CMK (cell line): ENCODE measurements around the gene MAP3K10.

ENCODE experiments used
- DNase-seq: peaks from one replicate; pipeline ENCODE4 v3.0.0-alpha.2; 2010; ENCODE audit warnings: low read depth

MAP3K10 gene

GRCh38 chr19:40174092-40174491 lies 17.1 kb upstream of the MAP3K10 start:
- DNase-seq: no peak

DNA sequence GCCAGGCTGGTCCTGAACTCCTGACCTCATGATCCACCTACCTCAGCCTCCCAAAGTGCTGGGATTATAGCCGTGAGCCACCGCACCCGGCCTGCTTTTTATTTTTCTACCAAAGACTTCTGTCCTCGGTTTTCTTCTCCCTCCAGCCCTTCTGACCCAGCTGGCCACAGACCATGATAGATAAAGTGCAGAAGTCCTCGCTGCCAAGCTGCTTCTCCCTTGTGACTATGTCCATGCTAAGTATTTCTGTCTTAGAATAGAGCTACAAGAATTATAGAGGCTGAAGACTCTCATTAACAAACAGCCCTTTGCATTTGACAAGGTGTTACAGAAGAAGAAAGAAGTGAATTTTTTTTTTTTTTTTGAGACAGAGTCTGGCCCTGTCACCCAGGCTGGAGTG lies 15.4 kb upstream of the MAP3K10 start:
- no peak for DNase-seq

DNA sequence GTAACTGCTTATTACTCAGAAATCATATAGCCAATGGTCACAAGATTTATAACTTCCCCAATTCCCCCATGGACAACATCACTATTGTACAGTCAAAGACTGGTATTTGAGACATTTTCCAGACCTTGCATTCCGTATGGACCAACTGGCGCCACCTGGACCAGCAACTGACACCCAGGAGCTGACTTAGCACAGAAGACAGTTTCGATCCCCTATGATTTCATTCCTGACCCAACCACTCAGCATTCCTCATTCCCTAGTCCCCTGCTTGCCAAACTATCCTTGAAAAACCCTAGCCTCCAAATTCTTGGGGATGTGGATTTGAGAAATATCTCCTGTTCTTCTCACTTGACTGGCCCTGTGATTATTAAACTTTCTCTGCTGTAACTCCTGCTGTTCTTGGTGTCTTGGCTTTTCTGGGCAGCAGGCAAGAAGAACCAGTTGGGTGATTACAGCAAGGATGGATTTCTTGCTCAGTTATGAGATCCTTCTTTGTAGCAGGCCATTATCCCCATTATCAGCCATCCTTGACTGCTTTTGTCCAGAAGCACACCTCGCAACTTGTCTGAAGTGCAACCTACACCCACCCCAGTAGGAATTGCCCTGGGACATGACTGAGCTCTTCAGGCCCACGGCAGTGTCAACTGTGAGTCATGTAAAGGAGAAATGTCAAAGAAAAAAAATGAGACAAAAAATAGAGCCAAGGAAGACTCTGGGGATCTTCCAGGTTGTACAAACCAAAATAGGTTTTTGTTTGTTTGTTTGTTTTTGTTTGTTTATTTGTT lies 13.7 kb upstream of the MAP3K10 start:
- no peak for DNase-seq

DNA sequence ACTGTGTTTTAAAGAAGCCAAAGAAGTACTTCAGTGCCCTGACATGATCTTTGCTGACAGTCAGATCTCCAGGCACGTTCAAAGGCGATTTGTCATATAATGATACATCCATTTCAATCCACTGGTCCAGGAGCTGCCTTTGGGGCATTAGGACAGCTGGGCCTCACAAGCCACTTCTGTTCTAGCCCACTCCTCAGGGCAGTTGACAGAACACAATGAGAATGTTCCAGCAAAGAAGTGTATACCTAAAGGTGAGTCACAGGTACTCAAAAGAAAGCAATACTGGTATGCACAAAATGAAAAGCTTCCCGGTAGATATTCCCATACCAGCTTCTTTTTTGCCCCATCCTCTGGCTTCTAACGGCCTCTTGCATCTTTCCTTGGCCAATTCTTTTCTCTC lies 12.5 kb upstream of the MAP3K10 start:
- no peak for DNase-seq

- no peak for DNase-seq
These were observed 7.0 kb upstream of the MAP3K10 start for GRCh38 chr19:40184273-40184672.

DNA sequence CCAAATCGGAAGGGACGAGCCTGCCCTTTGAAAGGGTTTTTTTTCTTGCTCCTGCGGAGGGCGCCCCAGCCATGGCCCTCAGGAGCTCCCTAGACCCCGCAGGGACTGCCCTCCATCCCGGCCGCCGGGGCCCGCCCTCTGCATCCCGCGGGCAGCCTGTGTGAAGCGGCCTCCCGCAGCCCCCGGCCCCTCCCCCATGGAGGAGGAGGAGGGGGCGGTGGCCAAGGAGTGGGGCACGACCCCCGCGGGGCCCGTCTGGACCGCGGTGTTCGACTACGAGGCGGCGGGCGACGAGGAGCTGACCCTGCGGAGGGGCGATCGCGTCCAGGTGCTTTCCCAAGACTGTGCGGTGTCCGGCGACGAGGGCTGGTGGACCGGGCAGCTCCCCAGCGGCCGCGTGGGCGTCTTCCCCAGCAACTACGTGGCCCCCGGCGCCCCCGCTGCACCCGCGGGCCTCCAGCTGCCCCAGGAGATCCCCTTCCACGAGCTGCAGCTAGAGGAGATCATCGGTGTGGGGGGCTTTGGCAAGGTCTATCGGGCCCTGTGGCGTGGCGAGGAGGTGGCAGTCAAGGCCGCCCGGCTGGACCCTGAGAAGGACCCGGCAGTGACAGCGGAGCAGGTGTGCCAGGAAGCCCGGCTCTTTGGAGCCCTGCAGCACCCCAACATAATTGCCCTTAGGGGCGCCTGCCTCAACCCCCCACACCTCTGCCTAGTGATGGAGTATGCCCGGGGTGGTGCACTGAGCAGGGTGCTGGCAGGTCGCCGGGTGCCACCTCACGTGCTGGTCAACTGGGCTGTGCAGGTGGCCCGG lies 815 bp downstream of the MAP3K10 start:
- DNase-seq: peak; percentile 59

DNA sequence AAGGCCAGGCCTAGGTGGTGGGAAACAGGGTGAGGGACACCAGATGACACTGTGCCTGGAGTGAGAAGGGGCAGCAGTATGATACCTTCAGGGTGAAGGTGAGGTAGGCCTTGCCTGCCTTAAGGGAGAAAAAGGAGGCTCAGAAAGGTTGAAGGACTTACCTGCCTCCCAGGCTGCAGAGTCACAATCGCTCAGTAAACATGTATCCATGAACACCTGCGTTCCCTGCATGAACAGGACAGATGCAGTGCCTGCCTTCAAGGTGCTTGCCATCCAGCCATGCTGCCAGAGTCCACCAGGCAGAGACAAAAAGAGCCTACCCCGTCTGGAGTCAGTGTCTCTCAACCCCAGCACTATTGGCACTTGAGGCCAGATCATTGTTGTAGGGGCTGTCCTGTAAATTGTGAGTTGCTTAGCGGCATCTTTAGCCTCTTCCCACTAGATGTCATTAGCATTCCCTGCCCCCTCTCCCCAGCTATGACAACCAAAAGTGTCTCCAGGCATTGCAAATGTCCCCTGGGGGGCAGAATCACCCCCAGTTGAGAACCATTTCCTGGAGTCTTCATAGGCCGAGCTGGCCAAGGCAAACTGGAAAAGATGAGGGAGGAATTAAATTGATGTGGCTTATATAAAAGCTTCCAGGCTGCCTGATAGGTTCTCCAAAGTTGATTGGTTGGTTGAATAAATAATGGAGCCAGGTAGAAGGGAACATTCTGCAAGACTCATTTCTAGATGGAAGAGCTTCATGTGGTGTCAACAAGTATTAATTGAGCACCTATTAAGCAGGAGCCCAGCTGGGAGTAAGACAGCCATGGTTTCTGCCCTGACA lies 1.7 kb downstream of the MAP3K10 start:
- DNase-seq: no peak

DNA sequence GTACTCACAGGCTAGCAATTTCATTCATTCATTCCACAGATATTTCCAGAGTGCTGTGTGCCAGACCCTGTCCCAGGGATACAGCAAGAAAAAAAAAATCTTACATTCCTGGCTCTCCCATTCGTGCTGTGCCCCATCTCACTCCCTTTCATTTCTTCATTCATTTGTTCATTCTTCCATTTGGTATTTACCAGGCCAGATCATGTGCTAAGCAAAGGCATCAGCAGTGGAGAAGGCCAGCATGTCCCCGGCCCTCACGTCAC lies 2.3 kb downstream of the MAP3K10 start:
- no peak for DNase-seq

DNA sequence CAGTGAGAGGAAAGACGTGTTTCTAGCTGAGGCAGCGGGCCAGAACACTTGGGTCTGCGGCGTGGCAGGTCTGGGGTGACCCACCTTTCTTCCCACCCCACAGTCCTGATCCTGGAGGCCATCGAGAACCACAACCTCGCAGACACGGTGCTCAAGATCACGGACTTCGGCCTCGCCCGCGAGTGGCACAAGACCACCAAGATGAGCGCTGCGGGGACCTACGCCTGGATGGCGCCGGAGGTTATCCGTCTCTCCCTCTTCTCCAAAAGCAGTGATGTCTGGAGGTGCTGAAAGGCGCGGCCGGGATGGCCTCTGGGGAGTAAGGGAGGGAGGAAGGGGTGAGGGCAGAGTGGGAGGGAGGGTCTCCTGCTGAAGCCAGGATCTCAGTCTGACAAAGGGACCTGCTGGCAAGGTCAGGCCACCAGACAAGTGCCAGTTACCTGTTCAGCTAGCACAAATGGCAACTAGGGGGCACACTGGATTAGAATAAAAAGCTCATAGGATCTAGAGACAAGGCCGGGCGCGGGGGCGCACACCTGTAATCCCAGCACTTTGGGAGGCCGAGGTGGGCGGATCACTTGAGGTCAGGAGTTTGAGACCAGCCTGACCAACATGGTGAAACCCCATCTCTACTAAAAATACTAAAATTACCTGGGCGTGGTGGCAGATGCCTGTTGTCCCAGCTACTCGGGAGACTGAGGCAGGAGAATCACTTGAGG lies 7.2 kb downstream of the MAP3K10 start:
- no peak for DNase-seq

DNA sequence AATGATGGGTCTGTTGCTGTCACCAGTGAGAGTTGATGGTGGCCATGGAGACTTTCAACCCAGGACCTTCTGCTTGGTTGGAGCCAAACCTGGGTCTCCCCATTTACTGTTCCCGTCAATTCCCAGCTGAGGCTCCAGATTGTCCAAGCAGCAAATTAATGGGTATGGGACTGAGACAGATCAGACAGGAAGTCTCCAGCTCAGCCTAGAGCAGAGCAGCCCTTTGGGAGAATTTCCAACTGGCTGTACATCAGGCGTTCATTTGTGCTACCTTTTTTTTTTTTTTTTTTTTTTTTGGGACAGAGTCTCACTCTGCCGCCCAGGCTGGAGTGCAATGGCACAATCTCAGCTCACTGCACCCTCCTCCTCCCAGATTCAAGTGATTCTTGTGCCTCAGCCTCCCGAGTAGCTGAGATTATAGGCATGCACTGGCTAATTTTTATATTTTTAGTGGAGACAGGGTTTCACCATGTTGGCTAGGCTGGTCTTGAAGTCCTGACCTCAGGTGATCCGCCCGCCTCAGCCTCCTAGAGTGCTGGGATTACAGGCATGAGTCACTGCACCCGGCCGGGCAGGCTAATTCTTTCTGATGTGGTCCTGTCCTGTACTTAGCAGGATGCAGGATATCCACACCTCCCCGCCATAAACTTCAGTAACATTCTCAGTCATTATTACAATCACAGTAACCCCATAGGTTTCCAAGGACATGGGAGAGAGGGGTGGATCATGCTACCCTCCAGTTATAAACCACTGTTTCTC lies 9.3 kb downstream of the MAP3K10 start:
- DNase-seq: no peak

DNA sequence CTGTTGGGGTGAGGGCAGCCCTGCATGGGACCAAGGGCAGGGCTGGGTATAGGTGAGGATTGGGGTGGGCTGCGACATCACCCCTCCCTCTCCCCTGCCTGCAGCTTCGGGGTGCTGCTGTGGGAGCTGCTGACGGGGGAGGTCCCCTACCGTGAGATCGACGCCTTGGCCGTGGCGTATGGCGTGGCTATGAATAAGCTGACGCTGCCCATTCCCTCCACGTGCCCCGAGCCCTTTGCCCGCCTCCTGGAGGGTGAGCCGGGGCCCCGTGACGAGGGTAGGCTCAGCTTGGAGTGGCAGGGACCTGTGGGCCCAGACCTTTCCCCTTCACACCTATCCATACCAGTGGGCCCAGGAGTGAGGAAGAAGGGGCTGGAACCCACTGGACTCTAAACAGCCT lies 13.2 kb downstream of the MAP3K10 start:
- DNase-seq: no peak

DNA sequence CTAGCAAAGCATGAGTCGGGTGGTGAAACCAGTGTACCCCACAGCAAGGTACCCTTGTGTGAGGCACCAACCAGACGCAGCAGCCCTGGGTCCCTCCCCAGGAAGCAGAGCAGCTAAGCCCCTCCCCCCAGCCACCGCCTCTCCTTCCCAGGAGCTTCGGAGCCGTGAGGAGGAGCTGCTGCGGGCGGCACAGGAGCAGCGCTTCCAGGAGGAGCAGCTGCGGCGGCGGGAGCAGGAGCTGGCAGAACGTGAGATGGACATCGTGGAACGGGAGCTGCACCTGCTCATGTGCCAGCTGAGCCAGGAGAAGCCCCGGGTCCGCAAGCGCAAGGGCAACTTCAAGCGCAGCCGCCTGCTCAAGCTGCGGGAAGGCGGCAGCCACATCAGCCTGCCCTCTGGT lies 14.5 kb downstream of the MAP3K10 start:
- no peak for DNase-seq

- no peak for DNase-seq
These were observed 17.4 kb downstream of the MAP3K10 start for GRCh38 chr19:40208602-40209001.

DNA sequence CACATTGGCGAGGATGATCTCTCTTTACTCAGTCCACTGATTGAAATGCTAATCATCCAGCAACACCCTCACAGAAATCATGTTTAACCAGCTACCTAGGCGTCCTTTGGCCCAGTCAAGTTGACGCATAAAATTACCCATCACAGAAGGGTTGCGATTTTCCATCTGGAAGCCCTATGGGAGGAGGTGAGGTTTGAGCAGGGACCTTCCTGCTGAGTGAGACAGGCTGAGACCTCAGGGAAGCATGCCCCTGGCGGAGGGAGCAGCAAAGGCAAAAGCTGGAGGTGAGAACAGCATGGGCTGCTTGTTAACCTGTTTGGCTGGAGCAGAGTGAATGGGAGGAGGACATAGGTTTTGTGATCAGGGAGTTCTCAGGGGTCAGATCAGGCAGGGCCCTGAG lies 19.7 kb downstream of the MAP3K10 start:
- DNase-seq: no peak

DNA sequence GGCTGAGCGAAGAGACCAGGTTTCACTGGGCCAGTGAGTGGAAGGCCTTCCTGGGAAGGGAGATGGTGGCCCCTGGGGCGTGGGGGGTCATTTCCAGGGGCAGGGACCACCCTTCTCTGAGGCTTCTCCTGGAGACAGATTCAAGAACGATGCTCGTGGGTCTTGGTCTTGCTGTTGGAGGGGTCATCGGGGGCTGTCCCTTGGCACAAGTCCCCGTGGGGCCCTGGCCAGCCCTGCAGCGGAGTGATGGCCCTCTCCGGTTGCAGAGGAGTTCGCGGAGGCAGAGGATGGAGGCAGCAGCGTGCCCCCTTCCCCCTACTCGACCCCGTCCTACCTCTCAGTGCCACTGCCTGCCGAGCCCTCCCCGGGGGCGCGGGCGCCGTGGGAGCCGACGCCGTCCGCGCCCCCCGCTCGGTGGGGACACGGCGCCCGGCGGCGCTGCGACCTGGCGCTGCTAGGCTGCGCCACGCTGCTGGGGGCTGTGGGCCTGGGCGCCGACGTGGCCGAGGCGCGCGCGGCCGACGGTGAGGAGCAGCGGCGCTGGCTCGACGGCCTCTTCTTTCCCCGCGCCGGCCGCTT lies 22.1 kb downstream of the MAP3K10 start:
- DNase-seq: no peak

DNA sequence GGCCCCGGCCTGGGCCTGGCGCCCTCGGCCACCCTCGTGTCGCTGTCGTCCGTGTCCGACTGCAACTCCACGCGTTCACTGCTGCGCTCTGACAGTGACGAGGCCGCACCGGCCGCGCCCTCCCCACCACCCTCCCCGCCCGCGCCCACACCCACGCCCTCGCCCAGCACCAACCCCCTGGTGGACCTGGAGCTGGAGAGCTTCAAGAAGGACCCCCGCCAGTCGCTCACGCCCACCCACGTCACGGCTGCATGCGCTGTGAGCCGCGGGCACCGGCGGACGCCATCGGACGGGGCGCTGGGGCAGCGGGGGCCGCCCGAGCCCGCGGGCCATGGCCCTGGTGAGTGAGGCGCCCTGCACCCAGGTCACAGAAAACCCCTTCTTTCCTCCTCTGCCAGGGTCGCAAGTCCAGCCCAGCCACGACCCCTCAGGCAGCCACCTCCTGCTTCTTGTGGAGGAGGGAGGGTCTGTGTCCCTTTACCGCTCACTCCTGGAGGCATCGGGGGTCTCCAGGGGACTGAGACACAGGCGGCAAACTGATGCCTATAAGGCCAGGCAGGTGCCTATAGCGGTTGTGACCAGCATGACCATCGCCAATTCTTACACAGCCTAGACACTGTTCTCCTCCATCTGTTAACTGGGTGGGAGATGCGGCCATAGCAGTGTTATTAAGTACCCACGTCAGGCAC lies 22.8 kb downstream of the MAP3K10 start:
- DNase-seq: no peak

DNA sequence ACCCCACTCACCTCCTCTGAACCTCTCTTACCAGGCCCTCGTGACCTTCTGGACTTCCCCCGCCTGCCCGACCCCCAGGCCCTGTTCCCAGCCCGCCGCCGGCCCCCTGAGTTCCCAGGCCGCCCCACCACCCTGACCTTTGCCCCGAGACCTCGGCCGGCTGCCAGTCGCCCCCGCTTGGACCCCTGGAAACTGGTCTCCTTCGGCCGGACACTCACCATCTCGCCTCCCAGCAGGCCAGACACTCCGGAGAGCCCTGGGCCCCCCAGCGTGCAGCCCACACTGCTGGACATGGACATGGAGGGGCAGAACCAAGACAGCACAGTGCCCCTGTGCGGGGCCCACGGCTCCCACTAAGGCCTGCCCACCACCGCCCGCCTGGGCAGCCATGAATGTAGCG lies 23.7 kb downstream of the MAP3K10 start:
- no peak for DNase-seq

GRCh38 chr19:40216013-40216776 lies 25.0 kb downstream of the MAP3K10 start:
- no peak for DNase-seq

DNA sequence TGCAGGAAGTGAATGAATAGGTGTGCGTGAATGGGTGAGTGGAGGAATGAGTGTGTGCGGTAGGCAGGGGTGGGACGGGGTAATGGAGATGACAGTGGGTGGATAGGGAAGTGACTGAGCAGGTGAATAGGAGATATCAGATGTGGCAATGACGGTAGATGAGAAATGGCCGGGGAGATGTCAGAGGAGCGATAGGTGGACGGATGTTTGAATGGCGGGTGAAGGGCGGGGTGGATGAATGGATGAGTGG lies 25.5 kb downstream of the MAP3K10 start:
- no peak for DNase-seq
